H9 (cell line): Measurements from ENCODE around the gene NADSYN1. TPM values are rescaled to one million over a fixed set of nuclear protein-coding genes. Genes with fewer than 3 reads are reported as not detected.

ENCODE experiments used
- DNase-seq: peaks from one replicate; pipeline ENCODE4 v3.0.0-alpha.2; 2017
- H2AFZ ChIP-seq: one replicate; pipeline ENCODE4 v1.6.1; 2013; ENCODE audit warnings: mild to moderate bottlenecking, low read length, control low read depth, moderate library complexity
- H2AK5ac ChIP-seq: 2 replicates; pipeline ENCODE4 v1.6.1; 2013; ENCODE audit warnings: low read length, control low read depth, mixed read lengths; ENCODE audit not compliant: insufficient read length
- H2BK120ac ChIP-seq: one replicate; pipeline ENCODE4 v1.6.1; 2013; ENCODE audit warnings: low read depth, mild to moderate bottlenecking, low read length, control low read depth, inconsistent platforms; ENCODE audit not compliant: poor library complexity, severe bottlenecking
- H2BK12ac ChIP-seq: 2 replicates; pipeline ENCODE4 v1.6.1; 2013; ENCODE audit warnings: low read length, control low read depth, mixed read lengths, low read depth; ENCODE audit not compliant: insufficient read length
- H2BK15ac ChIP-seq: 2 replicates; pipeline ENCODE4 v1.6.1; 2013; ENCODE audit warnings: low read depth, low read length, control low read depth
- H2BK20ac ChIP-seq: one replicate; pipeline ENCODE4 v1.6.1; 2013; ENCODE audit warnings: low read depth, mild to moderate bottlenecking, low read length, control low read depth, inconsistent platforms; ENCODE audit not compliant: poor library complexity, severe bottlenecking
- H2BK5ac ChIP-seq: 2 replicates; pipeline ENCODE4 v1.6.1; 2013; ENCODE audit warnings: low read length, control low read depth, mixed read lengths; ENCODE audit not compliant: insufficient read length
- H3K14ac ChIP-seq: 2 replicates; pipeline ENCODE4 v1.6.1; 2013; ENCODE audit warnings: low read length, control low read depth; ENCODE audit not compliant: insufficient read depth
- H3K18ac ChIP-seq: 2 replicates; pipeline ENCODE4 v1.6.1; 2013; ENCODE audit warnings: low read depth, mild to moderate bottlenecking, mixed read lengths, low read length, control low read depth; ENCODE audit not compliant: insufficient read length
- H3K23ac ChIP-seq: 2 replicates; pipeline ENCODE4 v1.6.1; 2013; ENCODE audit warnings: low read length, control low read depth, mixed read lengths, low read depth; ENCODE audit not compliant: insufficient read length
- H3K23me2 ChIP-seq: 2 replicates; pipeline ENCODE4 v1.6.1; 2013; ENCODE audit warnings: low read depth, mild to moderate bottlenecking, mixed read lengths, low read length, control low read depth; ENCODE audit not compliant: insufficient read length, poor library complexity, severe bottlenecking
- H3K27ac ChIP-seq: 2 replicates; pipeline ENCODE4 v1.5.1; 2013; ENCODE audit warnings: low read length, control low read depth, mixed read lengths, low read depth; ENCODE audit not compliant: insufficient read length
- H3K27me3 ChIP-seq: 2 replicates; pipeline ENCODE4 v1.6.1; 2013; ENCODE audit warnings: low read length, control low read depth, inconsistent platforms; ENCODE audit not compliant: insufficient read depth
- H3K4ac ChIP-seq: 2 replicates; pipeline ENCODE4 v1.6.1; 2013; ENCODE audit warnings: low read depth, mild to moderate bottlenecking, control low read depth, inconsistent platforms, low read length, moderate library complexity
- H3K4me1 ChIP-seq: 2 replicates; pipeline ENCODE4 v1.6.1; 2013; ENCODE audit warnings: low read length, control low read depth, inconsistent platforms; ENCODE audit not compliant: insufficient read depth
- H3K4me2 ChIP-seq: 2 replicates; pipeline ENCODE4 v1.6.1; 2013; ENCODE audit warnings: low read length, control low read depth, mixed read lengths; ENCODE audit not compliant: insufficient read length, insufficient read depth
- H3K56ac ChIP-seq: 2 replicates; pipeline ENCODE4 v1.6.1; 2013; ENCODE audit warnings: low read depth, mild to moderate bottlenecking, mixed read lengths, low read length, control low read depth; ENCODE audit not compliant: insufficient read length
- H3K79me1 ChIP-seq: 2 replicates; pipeline ENCODE4 v1.6.1; 2013; ENCODE audit warnings: low read depth, mild to moderate bottlenecking, moderate library complexity, low read length, control low read depth, inconsistent platforms; ENCODE audit not compliant: insufficient read depth, poor library complexity, severe bottlenecking
- H3K79me2 ChIP-seq: 2 replicates; pipeline ENCODE4 v1.6.1; 2013; ENCODE audit warnings: low read length, control low read depth, inconsistent platforms; ENCODE audit not compliant: insufficient read depth
- H3K9ac ChIP-seq: 2 replicates; pipeline ENCODE4 v1.6.1; 2013; ENCODE audit warnings: low read length, control low read depth, mixed read lengths; ENCODE audit not compliant: insufficient read length; ENCODE audit errors: extremely low read depth
- H3K9me3 ChIP-seq: one replicate; pipeline ENCODE4 v1.6.1; 2013; ENCODE audit warnings: low read depth, low read length, inconsistent platforms; ENCODE audit not compliant: control insufficient read depth
- H3T11ph ChIP-seq: one replicate; pipeline ENCODE4 v1.6.1; 2013; ENCODE audit warnings: mild to moderate bottlenecking, low read length, control low read depth, inconsistent platforms
- H4K20me1 ChIP-seq: one replicate; pipeline ENCODE4 v1.6.1; 2013; ENCODE audit not compliant: control insufficient read depth, insufficient read length, insufficient read depth
- H4K5ac ChIP-seq: 2 replicates; pipeline ENCODE4 v1.6.1; 2013; ENCODE audit warnings: low read depth, mild to moderate bottlenecking, mixed read lengths, low read length, control low read depth; ENCODE audit not compliant: insufficient read length
- H4K8ac ChIP-seq: replicated peaks from 2 replicates; pipeline ENCODE4 v1.6.1; 2013; ENCODE audit warnings: low read length, control low read depth, mixed read lengths, low read depth; ENCODE audit not compliant: insufficient read length
- H4K91ac ChIP-seq: 2 replicates; pipeline ENCODE4 v1.6.1; 2013; ENCODE audit warnings: low read depth, mild to moderate bottlenecking, moderate library complexity, mixed read lengths, low read length, control low read depth; ENCODE audit not compliant: insufficient read length
- H3K27ac Mint-ChIP-seq, 3 experiments: 2 replicates in 2 of 3; 3 replicates in 1 of 3; pipeline ENCODE4 v1.8.0; 2020 to 2021; ENCODE audit warnings: mixed read lengths in 3 of 3, mild to moderate bottlenecking in 1 of 3, moderate library complexity in 1 of 3
- H3K27me3 Mint-ChIP-seq: 2 replicates; pipeline ENCODE4 v1.8.0; 2021; ENCODE audit warnings: low read depth, mild to moderate bottlenecking, moderate library complexity, mixed read lengths
- H3K36me3 Mint-ChIP-seq, 3 experiments: 2 replicates in 2 of 3; 3 replicates in 1 of 3; pipeline ENCODE4 v1.8.0; 2020 to 2021; ENCODE audit warnings: low read depth in 3 of 3, mixed read lengths in 3 of 3; ENCODE audit not compliant: insufficient read depth in 1 of 3
- H3K4me1 Mint-ChIP-seq, 2 experiments: 2 replicates each; pipeline ENCODE4 v1.8.0; 2020; ENCODE audit warnings: mixed read lengths in 2 of 2
- H3K4me3 Mint-ChIP-seq, 2 experiments: 2 replicates in 1 of 2; 3 replicates in 1 of 2; pipeline ENCODE4 v1.8.0; 2020 to 2021; ENCODE audit warnings: mild to moderate bottlenecking in 2 of 2, mixed read lengths in 2 of 2, moderate library complexity in 1 of 2
- H3K9me3 Mint-ChIP-seq, 2 experiments: 2 replicates in 1 of 2; 3 replicates in 1 of 2; pipeline ENCODE4 v1.8.0; 2020; ENCODE audit warnings: mild to moderate bottlenecking in 2 of 2, mixed read lengths in 2 of 2, moderate library complexity in 1 of 2
- CTCF ChIP-seq: fragments of 200-600 bp; sonication (generic); conservative IDR thresholded peaks from 3 replicates; pipeline ENCODE4 v1.8.0; 2021; ENCODE audit warnings: antibody characterized with exemption, mild to moderate bottlenecking
- WGBS: extraction: QIAGEN DNeasy Blood & Tissue Kit; methylation state at CpG from one replicate; pipeline ENCODE4 v1.1.7; 2013; ENCODE audit warnings: missing lambda C conversion rate, low lambda C conversion rate, mixed read lengths; ENCODE audit not compliant: insufficient read length; ENCODE audit errors: extremely low coverage; 5-methylcytosine and 5-hydroxymethylcytosine counted together
- total RNA-seq: library from RNA; stranded (reverse); gene quantifications from 2 replicates; pipeline ENCODE4 v1.2.1, GENCODE V29; 2021

The NADSYN1 gene
- total RNA-seq, 1 experiment from 2014 or later = 44.2 TPM

GRCh38 chr11:71491940-71492339, 38.9 kb downstream of the NADSYN1 start:
- Histone ChIP-seq H2AK5ac (no peak overlapping the region), H3K79me2 (no peaks in the 10 kb centered on the region), H4K20me1 (no peaks in the 10 kb centered on the region), H2BK15ac (no peak overlapping the region), H4K5ac (no peak overlapping the region), H3K18ac (no peak overlapping the region), H2AFZ (no peak overlapping the region), H2BK5ac (no peak overlapping the region), H3K9ac (no peak overlapping the region), H3K23ac (no peak overlapping the region), H2BK12ac (no peak overlapping the region), H3K14ac (no peak overlapping the region), H3K79me1 (no peaks in the 10 kb centered on the region), H3K4me2 (no peak overlapping the region), H4K91ac (no peak overlapping the region), H3K4me1 (no peaks in the 10 kb centered on the region), H3K9me3 (no peaks in the 10 kb centered on the region), H3K27ac (no peak overlapping the region), H3K23me2 (no peaks in the 10 kb centered on the region), H4K8ac (no peak overlapping the region), H3K27me3 (no peaks in the 10 kb centered on the region), H3K4ac (no peak overlapping the region), H3T11ph (no peak overlapping the region), H3K56ac (no peak overlapping the region), H2BK20ac (no peak overlapping the region), H2BK120ac (no peak overlapping the region)
- H3K27me3 Mint-ChIP-seq = no peaks in the 10 kb centered on the region
- no peak for DNase-seq
- peaks cover 19 to 78% (median 37%) of the 10 kb centered on the region in 3 experiments for H3K36me3 Mint-ChIP-seq
- no peak overlapping the region for H3K27ac Mint-ChIP-seq
- no peak for TF ChIP-seq CTCF
- no peak overlapping the region for H3K4me3 Mint-ChIP-seq
- no CpG with 5 or more reads among the region's 9 CpGs for WGBS
- H3K4me1 Mint-ChIP-seq = peaks cover 4 to 6% of the 10 kb centered on the region in 2 experiments; a peak in 3 of 4 replicates
- peaks cover 0 to 3% of the 10 kb centered on the region in 2 experiments; a peak in 1 of 5 replicates for H3K9me3 Mint-ChIP-seq
